ENCODE results near the gene TTC34. TPM values are rescaled to one million over a fixed set of nuclear protein-coding genes. Genes with fewer than 3 reads are reported as not detected.
"Not testable (repeated sequence)": the region's sequence is repeated elsewhere in the genome, so short reads cannot be mapped to it uniquely, and the experiment has no call there.

TTC34 gene
- total and polyA plus RNA-seq, 2 of the 4 experiments (the other 2 are of a cell fraction), result under 0.01 to 0.09 TPM

DNA sequence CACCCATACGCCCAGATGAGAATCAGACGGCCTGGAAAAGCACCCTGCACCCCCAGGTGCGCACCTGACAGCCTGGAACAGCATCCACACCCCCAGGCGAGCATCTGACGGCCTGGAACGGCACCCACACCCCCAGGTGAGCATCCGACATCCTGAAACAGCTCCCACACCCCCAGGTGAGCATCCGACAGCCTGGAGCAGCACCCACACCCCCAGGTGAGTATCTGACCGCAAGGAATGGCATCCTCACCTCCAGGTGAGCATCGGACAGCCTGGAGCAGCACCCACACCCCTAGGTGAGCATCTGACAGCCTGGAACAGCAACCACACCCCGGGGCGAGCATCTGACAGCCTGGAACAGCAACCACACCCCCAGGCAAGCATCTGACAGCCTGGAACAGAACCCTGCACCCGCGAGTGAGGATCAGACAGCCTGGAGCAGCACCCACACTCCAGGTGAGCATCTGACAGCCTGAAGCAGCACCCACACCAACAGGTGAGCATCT, 147.0 kb downstream of the TTC34 start:
- POLR2A ChIA-PET (ENCODE audit: unreplicated experiment); H3K36me3 ChIP-seq (ENCODE audit: control insufficient read depth, insufficient read depth, low read length); in situ Hi-C loops (cut with MboI; ENCODE audit: low sequenced_read_pairs); H2AK9ac ChIP-seq (replicated peaks; ENCODE audit: low read depth, low read length, poor library complexity); H4K20me1 ChIP-seq (ENCODE audit: insufficient read depth, low read length); H3K27ac ChIP-seq (ENCODE audit: insufficient read depth, low read length); H2BK120ac ChIP-seq (ENCODE audit: low read depth, low read length); H3K23ac ChIP-seq (ENCODE audit: low read depth, low read length); H4K8ac ChIP-seq (ENCODE audit: low read depth in 2 of 2, low read length in 2 of 2); H3K79me1 ChIP-seq (ENCODE audit: low read depth in 1 of 2, low read length in 2 of 2); H3K27me3 ChIP-seq (ENCODE audit: control insufficient read depth, insufficient read depth, low read length); H3K9me1 ChIP-seq (ENCODE audit: insufficient read depth, low read length); ATAC-seq (ENCODE audit: low read depth); H3K18ac ChIP-seq (ENCODE audit: low read depth, low read length); H3K4me1 ChIP-seq (ENCODE audit: control insufficient read depth, insufficient read depth, low read length); H2BK15ac ChIP-seq (ENCODE audit: low read depth, low read length); H3K4me2 ChIP-seq (ENCODE audit: low read depth, low read length); CTCF ChIA-PET; H2AK5ac ChIP-seq (ENCODE audit: low read depth, low read length); H2BK20ac ChIP-seq (ENCODE audit: low read depth, low read length); DNase-seq; H3K14ac ChIP-seq (replicated peaks; ENCODE audit: low read depth, low read length); H3K9ac ChIP-seq (ENCODE audit: low read depth, low read length); intact Hi-C loops (cut with micrococcal nuclease); H3K4ac ChIP-seq (ENCODE audit: low read depth, low read length); H3K4me3 ChIP-seq (ENCODE audit: insufficient read depth, low read depth, low read length); dilution Hi-C loops (cut with HindIII; ENCODE audit: low sequenced_read_pairs, unreplicated experiment); H2AFZ ChIP-seq (replicated peaks; ENCODE audit: low read length, poor library complexity); H2BK5ac ChIP-seq (ENCODE audit: low read depth, low read length, poor library complexity, severe bottlenecking); BruUV-seq (replicated peaks); H3K56ac ChIP-seq (ENCODE audit: extremely low read depth, insufficient read depth, low read length); H4K91ac ChIP-seq (ENCODE audit: insufficient read depth, low read depth, low read length); H4K5ac ChIP-seq (ENCODE audit: low read depth, low read length): not testable (repeated sequence)
- WGBS, 2 experiments (ENCODE audit: extremely low coverage in 2 of 2, insufficient read length in 1 of 2), result 19% methylated on average over 14 of the region's 14 CpGs; no CpG with 5 or more reads in 1 of the 2 experiments
- H3K9me3 ChIP-seq (ENCODE audit: control insufficient read depth, insufficient read depth, low read length), result peaks cover 42% of the 10 kb centered on the region

DNA sequence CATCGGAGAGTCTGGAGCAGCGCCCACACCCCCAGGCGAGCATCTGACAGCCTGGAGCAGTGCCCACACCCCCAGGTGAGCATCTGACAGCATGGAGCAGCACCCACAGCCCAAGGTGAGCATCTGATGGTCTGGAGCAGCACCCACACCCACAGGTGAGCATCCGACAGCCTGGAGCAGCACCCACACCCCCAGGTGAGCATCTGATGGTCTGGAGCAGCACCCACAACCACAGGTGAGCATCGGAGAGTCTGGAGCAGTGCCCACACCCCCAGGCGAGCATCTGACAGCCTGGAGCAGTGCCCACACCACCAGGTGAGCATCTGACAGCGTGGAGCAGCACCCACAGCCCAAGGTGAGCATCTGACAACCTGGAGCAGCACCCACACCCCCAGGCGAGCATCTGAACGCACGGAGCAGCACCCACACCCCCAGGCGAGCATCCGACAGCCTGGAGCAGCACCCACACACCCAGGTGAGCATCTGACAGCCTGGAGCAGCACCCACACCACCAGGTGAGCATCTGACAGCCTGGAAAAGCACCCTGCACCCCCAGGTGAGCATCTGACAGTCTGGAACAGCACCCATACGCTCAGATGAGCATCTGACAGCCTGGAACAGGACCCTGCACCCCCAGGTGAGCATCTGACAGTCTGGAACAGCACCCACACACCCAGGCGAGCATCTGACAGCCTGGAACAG, 147.6 kb downstream of the TTC34 start:
- peaks cover 46% of the 10 kb centered on the region for H3K9me3 ChIP-seq (ENCODE audit: control insufficient read depth, insufficient read depth, low read length)
- H3K4me3 ChIP-seq (ENCODE audit: insufficient read depth, low read depth, low read length); in situ Hi-C loops (cut with MboI; ENCODE audit: low sequenced_read_pairs); H2BK120ac ChIP-seq (ENCODE audit: low read depth, low read length); H2AFZ ChIP-seq (replicated peaks; ENCODE audit: low read length, poor library complexity); ATAC-seq (ENCODE audit: low read depth); BruUV-seq (replicated peaks); CTCF ChIA-PET; H2BK15ac ChIP-seq (ENCODE audit: low read depth, low read length); H3K18ac ChIP-seq (ENCODE audit: low read depth, low read length); H3K27ac ChIP-seq (ENCODE audit: insufficient read depth, low read length); H3K27me3 ChIP-seq (ENCODE audit: control insufficient read depth, insufficient read depth, low read length); POLR2A ChIA-PET (ENCODE audit: unreplicated experiment); H3K14ac ChIP-seq (replicated peaks; ENCODE audit: low read depth, low read length); H2AK9ac ChIP-seq (replicated peaks; ENCODE audit: low read depth, low read length, poor library complexity); H3K9ac ChIP-seq (ENCODE audit: low read depth, low read length); H4K91ac ChIP-seq (ENCODE audit: insufficient read depth, low read depth, low read length); H3K23ac ChIP-seq (ENCODE audit: low read depth, low read length); H4K20me1 ChIP-seq (ENCODE audit: insufficient read depth, low read length); H3K9me1 ChIP-seq (ENCODE audit: insufficient read depth, low read length); H2BK20ac ChIP-seq (ENCODE audit: low read depth, low read length); dilution Hi-C loops (cut with HindIII; ENCODE audit: low sequenced_read_pairs, unreplicated experiment); H3K4me2 ChIP-seq (ENCODE audit: low read depth, low read length); intact Hi-C loops (cut with micrococcal nuclease); H2AK5ac ChIP-seq (ENCODE audit: low read depth, low read length); H4K8ac ChIP-seq (ENCODE audit: low read depth in 2 of 2, low read length in 2 of 2); H3K4me1 ChIP-seq (ENCODE audit: control insufficient read depth, insufficient read depth, low read length); H3K36me3 ChIP-seq (ENCODE audit: control insufficient read depth, insufficient read depth, low read length); H3K56ac ChIP-seq (ENCODE audit: extremely low read depth, insufficient read depth, low read length); H3K79me1 ChIP-seq (ENCODE audit: low read depth in 1 of 2, low read length in 2 of 2); H4K5ac ChIP-seq (ENCODE audit: low read depth, low read length); H3K4ac ChIP-seq (ENCODE audit: low read depth, low read length); H2BK5ac ChIP-seq (ENCODE audit: low read depth, low read length, poor library complexity, severe bottlenecking): not testable (repeated sequence)
- 29% methylated on average over 14 of the region's 14 CpGs; no CpG with 5 or more reads in 1 of the 2 experiments for WGBS, 2 experiments (ENCODE audit: extremely low coverage in 2 of 2, insufficient read length in 1 of 2)
- peak; percentile 24 for DNase-seq
